Right lobe of liver (tissue), 6 donors: ENCODE results near the gene KLF16. TPM values are rescaled to one million over a fixed set of nuclear protein-coding genes. Genes with fewer than 3 reads are reported as not detected.

ENCODE experiments used
- ATAC-seq, 4 donors: fragments of 200-7000 bp; cut with Tn5 transposase; one replicate each; pipeline ENCODE4 v1.9.1; 2020; ENCODE audit warnings: mild to moderate bottlenecking in 4 of 4, moderate library complexity in 4 of 4
- DNase-seq, 3 donors: peaks; one replicate each; pipeline ENCODE4 v3.0.0-alpha.2; 2020
- H3K27ac ChIP-seq, 3 donors: fragments of 200-600 bp; one replicate each; pipeline ENCODE4 v1.8.0; 2022
- H3K27me3 ChIP-seq, 2 donors: fragments of 200-600 bp; one replicate each; pipeline ENCODE4 v1.8.0; 2022
- H3K36me3 ChIP-seq, 4 donors: fragments of 200-600 bp; sonication (generic) in 1 of 4; one replicate each; pipeline versions ENCODE4 v1.5.1 to v1.8.0; 2017 to 2022; ENCODE audit warnings: control low read depth in 1 of 4
- H3K4me1 ChIP-seq, 4 donors: fragments of 200-600 bp; sonication (generic) in 1 of 4; one replicate each; pipeline versions ENCODE4 v1.5.1 to v1.8.0; 2017 to 2022; ENCODE audit warnings: control low read depth in 1 of 4
- H3K4me3 ChIP-seq, 3 donors: fragments of 200-600 bp; one replicate each; pipeline ENCODE4 v1.8.0; 2022
- H3K9me3 ChIP-seq, 4 donors: fragments of 200-600 bp; sonication (generic) in 1 of 4; one replicate each; pipeline versions ENCODE4 v1.5.1 to v1.8.0; 2017 to 2022; ENCODE audit warnings: control low read depth in 1 of 4
- POLR2A ChIP-seq: fragments of 450-650 bp; IDR thresholded peaks from one replicate; pipeline ENCODE4 v1.6.1; 2017; ENCODE audit warnings: antibody characterized with exemption, mild to moderate bottlenecking
- WGBS: methylation state at CpG from one replicate; pipeline ENCODE4 v1.1.6; 2018; ENCODE audit warnings: low coverage, low lambda C conversion rate; ENCODE audit not compliant: insufficient coverage; ENCODE audit errors: missing lambda C conversion rate; 5-methylcytosine and 5-hydroxymethylcytosine counted together
- intact Hi-C, 2 donors: fragments of 100-400 bp; cut with DNase I; formaldehyde crosslinking; loops; one replicate each; pipeline versions ENCODE4 v1.11.2 to v1.14.1; 2022
- total RNA-seq, 6 experiments: library from RNA; depleted of rRNA in 2 of 6; stranded (reverse); fragments of >200 nt in 2 of 6; fragmentation: NEBNext Ultra II Directional in 3 of 6; extraction: Animal tissue kit (Norgen Biotek cat#: 25700) in 3 of 6; gene quantifications; one replicate each; pipeline versions ENCODE4 v1.1.0 to v1.2.4, GENCODE V29; 2016 to 2023
- TF ChIP-seq, protein P1 (sequence below), 4 donors: fragments of 200-600 bp in 3 of 4; fragments of 450-650 bp in 1 of 4; IDR thresholded peaks; one replicate each; pipeline versions ENCODE4 v1.5.1 to v1.8.0; 2016 to 2022; ENCODE audit warnings: antibody characterized with exemption in 4 of 4, mild to moderate bottlenecking in 2 of 4
- donor health status: DM: no; HTN: yes; CAD: no.
- donor health status: DM: no; HTN: no; CAD: no.
- donor health status: DM: no; HTN: no; CAD: no.
- donor health status: DM: no; HTN: yes; CAD: no.
- donor health status: DM: no; HTN: yes; CAD: no.

The KLF16 gene
- total RNA-seq, 6 experiments from 2014 or later = 9.9 to 23.6 (median 10.8) TPM

DNA sequence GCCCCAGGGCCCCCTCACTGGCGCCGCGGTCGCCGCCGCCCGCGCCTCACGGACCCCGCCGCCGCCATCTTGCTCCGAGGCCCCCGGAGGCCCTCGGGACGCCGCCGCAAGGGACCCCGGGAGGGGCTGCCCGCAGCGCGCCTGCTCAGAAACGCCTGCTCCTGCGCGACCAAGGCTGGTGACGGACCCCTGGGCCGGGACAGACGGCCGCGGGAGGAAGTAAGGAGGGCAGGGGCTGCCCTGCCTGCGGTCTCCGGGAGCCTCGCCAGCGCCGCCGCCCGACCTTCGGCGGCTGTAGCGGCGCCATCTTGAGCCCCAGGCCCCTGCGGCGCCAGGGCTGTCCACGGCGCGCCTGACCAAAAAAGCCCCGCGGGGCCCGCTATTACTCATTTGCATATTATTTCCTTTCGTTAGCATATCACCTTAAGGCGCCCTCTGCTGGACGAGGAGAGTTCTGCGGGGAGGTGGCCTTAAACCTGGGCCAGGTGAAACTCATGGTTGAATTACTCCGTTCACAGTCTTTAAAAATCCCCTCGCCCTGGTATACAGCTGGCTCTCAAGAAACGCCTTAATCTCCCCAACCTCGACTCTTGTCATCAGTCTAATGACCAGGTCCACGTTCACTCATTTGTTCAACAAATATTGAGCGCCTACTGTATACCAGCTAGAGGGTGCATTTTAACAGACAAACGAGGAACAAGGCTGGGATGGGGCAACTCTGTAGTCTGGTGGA is 14.8 kb downstream of the KLF16 start, which contains the start of gene REXO1:
Gene REXO1, minus strand, starts transcription at position 85 of the 733 bp plus-strand sequence. CDS start 125 bp downstream, outside the sequence.
- H3K27me3 ChIP-seq = no peaks in the 10 kb centered on the region
- WGBS = 2% methylated on average over 31 of the region's 60 CpGs
- H3K9me3 ChIP-seq = no peaks in the 10 kb centered on the region
- DNase-seq = peak; percentile 94 to 95 (median 94)
- H3K4me1 ChIP-seq = peaks cover 0 to 33% (median 14%) of the 10 kb centered on the region in 4 donors
- TF ChIP-seq, protein P1, sequence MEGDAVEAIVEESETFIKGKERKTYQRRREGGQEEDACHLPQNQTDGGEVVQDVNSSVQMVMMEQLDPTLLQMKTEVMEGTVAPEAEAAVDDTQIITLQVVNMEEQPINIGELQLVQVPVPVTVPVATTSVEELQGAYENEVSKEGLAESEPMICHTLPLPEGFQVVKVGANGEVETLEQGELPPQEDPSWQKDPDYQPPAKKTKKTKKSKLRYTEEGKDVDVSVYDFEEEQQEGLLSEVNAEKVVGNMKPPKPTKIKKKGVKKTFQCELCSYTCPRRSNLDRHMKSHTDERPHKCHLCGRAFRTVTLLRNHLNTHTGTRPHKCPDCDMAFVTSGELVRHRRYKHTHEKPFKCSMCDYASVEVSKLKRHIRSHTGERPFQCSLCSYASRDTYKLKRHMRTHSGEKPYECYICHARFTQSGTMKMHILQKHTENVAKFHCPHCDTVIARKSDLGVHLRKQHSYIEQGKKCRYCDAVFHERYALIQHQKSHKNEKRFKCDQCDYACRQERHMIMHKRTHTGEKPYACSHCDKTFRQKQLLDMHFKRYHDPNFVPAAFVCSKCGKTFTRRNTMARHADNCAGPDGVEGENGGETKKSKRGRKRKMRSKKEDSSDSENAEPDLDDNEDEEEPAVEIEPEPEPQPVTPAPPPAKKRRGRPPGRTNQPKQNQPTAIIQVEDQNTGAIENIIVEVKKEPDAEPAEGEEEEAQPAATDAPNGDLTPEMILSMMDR (IDR thresholded peaks at IDR 0.05) = peak; percentile 93 to 97 (median 95)
- peak; percentile 74 for TF ChIP-seq POLR2A
- peak; percentile 80 to 91 (median 82) for ATAC-seq
- peak within 1 kb of the TSS; percentile 100 for H3K27ac ChIP-seq
- H3K4me3 ChIP-seq = peak within 1 kb of the TSS; percentile 98 to 100 (median 100)
- H3K36me3 ChIP-seq = no peaks in the 10 kb centered on the region
- intact Hi-C loops = no loop called here

DNA sequence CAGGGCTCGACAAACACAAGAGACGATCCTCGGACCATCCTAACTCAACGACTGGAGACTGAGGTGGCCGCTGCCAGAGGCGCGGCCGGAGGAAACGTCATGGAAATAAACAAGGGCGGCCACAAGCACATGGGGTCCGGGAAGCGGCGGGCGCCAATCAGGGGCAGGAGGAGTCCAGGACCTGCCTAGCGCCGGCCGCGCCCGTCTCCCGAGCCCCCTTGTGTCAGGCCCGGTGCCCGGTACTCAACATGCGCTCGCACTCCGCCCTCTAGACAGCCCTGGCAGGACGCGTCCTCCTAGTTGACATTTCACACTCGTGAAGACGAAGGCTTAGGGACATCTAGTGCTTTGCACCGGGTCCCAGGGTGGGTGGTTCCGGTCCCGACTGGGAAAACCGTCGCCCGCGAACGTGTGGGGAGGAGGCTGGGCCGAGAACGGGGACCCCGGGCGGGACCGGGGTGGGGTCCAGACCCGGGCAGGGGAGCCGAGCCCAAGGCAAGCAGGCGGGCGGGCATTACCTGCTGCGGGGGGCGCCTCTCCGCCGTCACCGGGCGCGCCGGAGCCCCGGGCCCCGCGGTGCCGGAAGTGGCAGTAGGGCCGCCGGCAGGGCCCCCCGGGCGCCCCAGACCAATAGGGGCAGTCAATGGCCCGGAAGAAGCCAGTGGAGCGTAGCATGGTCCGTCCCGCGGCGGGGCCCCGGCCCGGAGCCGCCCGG is 15.5 kb downstream of the KLF16 start:
- no peaks in the 10 kb centered on the region for H3K36me3 ChIP-seq
- peak overlapping the region; percentile 98 to 100 (median 100) for H3K4me3 ChIP-seq
- H3K27ac ChIP-seq = peak overlapping the region; percentile 100
- no peaks in the 10 kb centered on the region for H3K9me3 ChIP-seq
- intact Hi-C loops = no loop called here
- WGBS = 0% methylated on average over 15 of the region's 72 CpGs
- TF ChIP-seq, protein P1 (IDR thresholded peaks at IDR 0.05) = no peak
- no peak for TF ChIP-seq POLR2A
- H3K27me3 ChIP-seq = no peaks in the 10 kb centered on the region
- DNase-seq = peak in 2 of 3 donors; percentile 60 to 67
- peak in 3 of 4 donors; percentile 2 to 9 (median 4) for ATAC-seq
- H3K4me1 ChIP-seq = peaks cover 0 to 26% (median 11%) of the 10 kb centered on the region in 4 donors

DNA sequence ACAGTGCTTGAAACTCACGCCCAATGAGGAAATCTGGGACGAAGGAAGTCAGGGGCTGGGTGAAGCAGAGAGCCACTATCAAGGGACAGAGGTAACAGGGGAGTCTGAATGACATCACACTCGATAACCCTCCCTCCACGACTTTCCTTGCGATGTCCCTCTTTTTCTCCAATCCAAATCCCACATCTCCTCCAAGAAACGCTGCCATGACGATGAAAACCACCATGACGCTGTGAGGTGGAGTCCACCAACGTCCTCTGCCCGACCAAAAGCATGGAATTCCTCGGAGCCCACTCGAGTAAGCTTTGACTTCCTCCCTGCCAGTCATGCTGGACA is 16.1 kb downstream of the KLF16 start:
- Histone ChIP-seq H3K4me3 (peak overlapping the region; percentile 98 to 100 (median 100)), H3K4me1 (peaks cover 0 to 25% (median 14%) of the 10 kb centered on the region in 4 donors), H3K27ac (peak overlapping the region in 2 of 3 donors; percentile 100), H3K9me3 (no peaks in the 10 kb centered on the region), H3K27me3 (no peaks in the 10 kb centered on the region), H3K36me3 (no peaks in the 10 kb centered on the region)
- ATAC-seq (no peak), DNase-seq (no peak)
- TF ChIP-seq, protein P1 (IDR thresholded peaks at IDR 0.05) = no peak
- intact Hi-C loops = no loop called here
- WGBS = 2% methylated on average over 12 of the region's 12 CpGs

DNA sequence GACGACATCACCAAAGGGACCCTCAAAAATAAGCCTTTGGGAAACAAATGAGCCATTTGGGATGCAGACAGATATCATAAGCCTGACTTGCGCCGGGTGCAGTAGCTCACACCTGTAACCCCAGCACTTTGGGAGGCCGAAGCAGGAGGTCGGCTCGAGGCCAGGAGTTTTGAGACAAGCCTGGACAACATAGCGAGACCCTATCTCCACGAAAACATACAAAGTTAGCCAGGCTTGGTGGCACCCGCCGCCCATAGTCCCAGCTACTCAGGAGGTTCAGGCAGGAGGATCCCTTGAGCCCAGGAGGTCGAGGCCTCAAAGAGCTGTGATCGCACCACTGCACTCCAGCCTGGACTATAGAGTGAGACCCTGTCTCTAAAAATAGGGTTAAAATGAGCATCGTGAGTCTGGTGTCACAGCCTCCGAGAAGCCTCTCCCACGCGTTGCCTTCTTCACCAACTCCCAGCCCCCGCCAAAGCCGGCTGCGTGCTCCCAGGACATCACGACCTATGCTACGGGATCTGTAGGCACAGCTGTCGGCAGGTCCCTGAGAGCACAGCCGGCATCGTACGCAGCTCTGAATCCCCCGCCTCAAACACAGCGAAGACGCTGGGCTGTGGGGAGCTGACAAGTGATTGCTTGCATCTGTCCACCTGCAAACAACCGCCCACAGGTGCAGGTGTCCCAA is 16.7 kb downstream of the KLF16 start:
- H3K4me1 ChIP-seq = peaks cover 0 to 28% (median 15%) of the 10 kb centered on the region in 4 donors
- DNase-seq (peak in 2 of 3 donors; percentile 22 to 56), ATAC-seq (no peak)
- no peaks in the 10 kb centered on the region for H3K36me3 ChIP-seq
- H3K4me3 ChIP-seq = peak overlapping the region; percentile 98 to 100 (median 100)
- H3K9me3 ChIP-seq = no peaks in the 10 kb centered on the region
- WGBS = 52% methylated on average over 13 of the region's 29 CpGs
- no peaks in the 10 kb centered on the region for H3K27me3 ChIP-seq
- no peak for TF ChIP-seq POLR2A
- TF ChIP-seq, protein P1 (IDR thresholded peaks at IDR 0.05) = no peak
- no peak overlapping the region for H3K27ac ChIP-seq
- intact Hi-C loops = no loop called here
